Stomach (tissue), 9 donors: ENCODE measurements around the gene NYNRIN. TPM values are rescaled to one million over a fixed set of nuclear protein-coding genes. Genes with fewer than 3 reads are reported as not detected.

ENCODE experiments used
- DNase-seq, 2 donors: peaks; one replicate each; pipeline versions ENCODE4 v3.0.0 to v3.0.0-alpha.2; 2013 to 2019
- H3K27ac ChIP-seq, 5 donors: fragments of 200-600 bp in 4 of 5; sonication (generic) in 4 of 5; one replicate each; pipeline ENCODE4 v1.5.1; 2013 to 2019; ENCODE audit warnings: mild to moderate bottlenecking in 1 of 5, moderate library complexity in 1 of 5
- H3K27me3 ChIP-seq, 3 donors: fragments of 200-600 bp; sonication (generic); one replicate each; pipeline ENCODE4 v1.5.1; 2017 to 2019; ENCODE audit warnings: mixed run types in 1 of 3
- H3K36me3 ChIP-seq, 4 donors: fragments of 200-600 bp; sonication (generic); 1 replicate in 3 of 4; 2 replicates in 1 of 4; pipeline ENCODE4 v1.5.1; 2016 to 2019
- H3K4me1 ChIP-seq, 4 donors: fragments of 200-600 bp; sonication (generic); one replicate each; pipeline ENCODE4 v1.5.1; 2016 to 2019
- H3K4me3 ChIP-seq, 4 donors: fragments of 200-600 bp; sonication (generic) in 3 of 4; one replicate each; pipeline ENCODE4 v1.5.1; 2016 to 2019; ENCODE audit warnings: mild to moderate bottlenecking in 1 of 4
- H3K9me3 ChIP-seq, 4 donors: fragments of 200-600 bp; sonication (generic); one replicate each; pipeline ENCODE4 v1.5.1; 2016 to 2019
- EP300 ChIP-seq: sonication (generic); formaldehyde crosslinking; IDR thresholded peaks from one replicate; pipeline ENCODE4 v1.6.1; 2017; ENCODE audit warnings: antibody characterized with exemption
- POLR2A ChIP-seq, 4 donors: fragments of 450-650 bp; IDR thresholded peaks; one replicate each; pipeline ENCODE4 v1.6.1; 2016; ENCODE audit warnings: antibody characterized with exemption in 4 of 4, control low read depth in 2 of 4, mild to moderate bottlenecking in 1 of 4, moderate library complexity in 1 of 4
- POLR2AphosphoS5 ChIP-seq, 3 donors: sonication (generic); formaldehyde crosslinking; IDR thresholded peaks; one replicate each; pipeline ENCODE4 v1.6.1; 2016; ENCODE audit warnings: antibody characterized with exemption in 3 of 3
- WGBS, 5 donors: extraction: QIAGEN DNeasy Blood & Tissue Kit in 3 of 5; methylation state at CpG; one replicate each; pipeline versions ENCODE4 v1.1.5 to v1.1.7; 2013 to 2018; 5-methylcytosine and 5-hydroxymethylcytosine counted together
- intact Hi-C: fragments of 100-400 bp; cut with DNase I; formaldehyde crosslinking; loops from one replicate; pipeline ENCODE4 v1.15.1; 2023; ENCODE audit warnings: low total_unique reads
- polyA plus RNA-seq, 3 donors: library from polyadenylated mRNA; stranded (reverse); fragments of 200-250 nt; gene quantifications; one replicate each; pipeline ENCODE4 v1.2.3, GENCODE V29; 2013
- total RNA-seq, 5 donors: library from RNA; depleted of rRNA; stranded (reverse); fragments of >200 nt; gene quantifications; one replicate each; pipeline versions ENCODE4 v1.1.0 to v1.2.3, GENCODE V29; 2014 to 2016
- TF ChIP-seq, protein P1 (sequence below), 7 experiments: fragments of 450-650 bp in 4 of 7; fragments of 200-600 bp in 3 of 7; sonication (generic) in 3 of 7; IDR thresholded peaks; one replicate each; pipeline ENCODE4 v1.5.1; 2016 to 2019; ENCODE audit warnings: antibody characterized with exemption in 7 of 7, control low read depth in 2 of 7, mild to moderate bottlenecking in 1 of 7
- donor health status: healthy with polysubstance abuse.
- donor health status: Bipolar disorder and iron deficiency.
- donor health status: healthy.

Gene NYNRIN
- total and polyA plus RNA-seq, 8 donors, result 2.3 to 16.0 (median 4.3) TPM

GRCh38 chr14:24355009-24355408, 43.8 kb upstream of the NYNRIN start:
- intact Hi-C loops, result no loop called here
- H3K4me3 ChIP-seq, result no peak overlapping the region
- DNase-seq, result no peak
- peaks cover 0 to 11% (median 0%) of the 10 kb centered on the region in 3 donors for H3K27me3 ChIP-seq
- no peaks in the 10 kb centered on the region for H3K36me3 ChIP-seq
- peaks cover 0 to 22% (median 11%) of the 10 kb centered on the region in 4 donors for H3K4me1 ChIP-seq
- WGBS, 5 donors, result 86 to 91% (median 88%) methylated on average over 7 of the region's 7 CpGs
- no peaks in the 10 kb centered on the region for H3K9me3 ChIP-seq
- TF ChIP-seq EP300 (no peak), POLR2AphosphoS5 (IDR thresholded peaks at IDR 0.05) (no peak), POLR2A (IDR thresholded peaks at IDR 0.05) (no peak)
- TF ChIP-seq, protein P1, sequence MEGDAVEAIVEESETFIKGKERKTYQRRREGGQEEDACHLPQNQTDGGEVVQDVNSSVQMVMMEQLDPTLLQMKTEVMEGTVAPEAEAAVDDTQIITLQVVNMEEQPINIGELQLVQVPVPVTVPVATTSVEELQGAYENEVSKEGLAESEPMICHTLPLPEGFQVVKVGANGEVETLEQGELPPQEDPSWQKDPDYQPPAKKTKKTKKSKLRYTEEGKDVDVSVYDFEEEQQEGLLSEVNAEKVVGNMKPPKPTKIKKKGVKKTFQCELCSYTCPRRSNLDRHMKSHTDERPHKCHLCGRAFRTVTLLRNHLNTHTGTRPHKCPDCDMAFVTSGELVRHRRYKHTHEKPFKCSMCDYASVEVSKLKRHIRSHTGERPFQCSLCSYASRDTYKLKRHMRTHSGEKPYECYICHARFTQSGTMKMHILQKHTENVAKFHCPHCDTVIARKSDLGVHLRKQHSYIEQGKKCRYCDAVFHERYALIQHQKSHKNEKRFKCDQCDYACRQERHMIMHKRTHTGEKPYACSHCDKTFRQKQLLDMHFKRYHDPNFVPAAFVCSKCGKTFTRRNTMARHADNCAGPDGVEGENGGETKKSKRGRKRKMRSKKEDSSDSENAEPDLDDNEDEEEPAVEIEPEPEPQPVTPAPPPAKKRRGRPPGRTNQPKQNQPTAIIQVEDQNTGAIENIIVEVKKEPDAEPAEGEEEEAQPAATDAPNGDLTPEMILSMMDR (IDR thresholded peaks at IDR 0.05), result no peak
- peak overlapping the region in 1 of 5 donors; percentile 71 for H3K27ac ChIP-seq

DNA sequence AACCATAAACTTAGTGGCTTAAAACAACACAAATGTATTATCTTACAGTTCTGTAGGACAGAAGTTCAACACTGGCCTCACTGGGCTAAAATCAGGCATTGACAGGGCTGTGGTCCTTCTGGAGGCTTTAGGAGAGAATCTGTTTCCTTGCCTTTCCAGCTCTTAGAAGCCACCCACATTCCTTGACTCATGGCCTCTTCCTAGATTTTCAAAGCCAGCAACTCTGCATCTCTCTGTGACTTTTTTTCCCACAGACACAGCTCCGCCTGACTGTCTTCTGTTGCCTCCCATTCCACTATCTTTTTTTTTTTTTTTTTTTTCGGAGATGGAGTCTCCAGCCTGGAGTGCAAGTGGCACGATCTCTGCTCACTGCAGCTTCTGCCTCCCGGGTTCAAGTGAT, 42.6 kb upstream of the NYNRIN start:
- intact Hi-C loops, result no loop called here
- Histone ChIP-seq H3K9me3 (no peaks in the 10 kb centered on the region), H3K4me1 (peaks cover 0 to 22% (median 11%) of the 10 kb centered on the region in 4 donors), H3K36me3 (no peaks in the 10 kb centered on the region), H3K27ac (no peak overlapping the region), H3K27me3 (peaks cover 0 to 11% (median 0%) of the 10 kb centered on the region in 3 donors), H3K4me3 (no peak overlapping the region)
- TF ChIP-seq EP300 (no peak), POLR2AphosphoS5 (IDR thresholded peaks at IDR 0.05) (no peak), POLR2A (IDR thresholded peaks at IDR 0.05) (no peak)
- TF ChIP-seq, protein P1 (IDR thresholded peaks at IDR 0.05), result no peak
- DNase-seq, result no peak
- WGBS, 5 donors, result 88 to 97% (median 91%) methylated on average over 4 of the region's 4 CpGs

DNA sequence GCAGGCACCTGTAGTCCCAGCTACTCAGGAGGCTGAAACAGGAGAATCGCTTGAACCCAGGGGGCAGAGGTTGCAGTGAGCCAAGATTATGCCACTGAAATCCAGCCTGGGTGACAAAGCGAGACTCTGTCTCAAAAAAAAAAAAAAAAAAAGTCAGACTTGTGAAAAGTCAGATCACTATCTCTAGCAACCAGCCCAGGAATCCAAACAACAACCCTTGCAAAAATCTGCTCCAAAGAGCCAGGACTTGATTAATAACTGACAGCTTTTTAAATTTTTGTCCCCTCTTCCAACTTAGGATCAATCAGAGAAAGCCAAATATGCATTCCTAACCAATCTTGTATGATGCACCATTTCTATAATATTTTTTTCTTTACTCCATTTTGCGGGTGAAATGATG, 38.5 kb upstream of the NYNRIN start:
- no peak for TF ChIP-seq POLR2AphosphoS5 (IDR thresholded peaks at IDR 0.05)
- no peak for TF ChIP-seq POLR2A (IDR thresholded peaks at IDR 0.05)
- no peak for TF ChIP-seq EP300
- TF ChIP-seq, protein P1 (IDR thresholded peaks at IDR 0.05), result no peak
- DNase-seq, result no peak
- H3K27ac ChIP-seq, result no peak overlapping the region
- WGBS, 5 donors, result 89 to 96% (median 92%) methylated on average over 3 of the region's 3 CpGs
- no peaks in the 10 kb centered on the region for H3K9me3 ChIP-seq
- no peak overlapping the region for H3K4me3 ChIP-seq
- intact Hi-C loops, result no loop called here
- peaks cover 2 to 6% (median 6%) of the 10 kb centered on the region in 4 donors for H3K4me1 ChIP-seq
- H3K27me3 ChIP-seq, result peaks cover 0 to 6% (median 0%) of the 10 kb centered on the region in 3 donors
- no peaks in the 10 kb centered on the region for H3K36me3 ChIP-seq

- no peaks in the 10 kb centered on the region for H3K36me3 ChIP-seq
- WGBS, 5 donors, result 69 to 82% (median 79%) methylated on average over 2 of the region's 2 CpGs
- H3K27me3 ChIP-seq, result peaks cover 0 to 12% (median 0%) of the 10 kb centered on the region in 3 donors
- H3K9me3 ChIP-seq, result no peaks in the 10 kb centered on the region
- TF ChIP-seq, protein P1 (IDR thresholded peaks at IDR 0.05), result no peak
- TF ChIP-seq EP300 (no peak), POLR2AphosphoS5 (IDR thresholded peaks at IDR 0.05) (no peak), POLR2A (IDR thresholded peaks at IDR 0.05) (no peak)
- intact Hi-C loops, result no loop called here
- no peak overlapping the region for H3K27ac ChIP-seq
- no peak for DNase-seq
- H3K4me1 ChIP-seq, result peaks cover 12 to 16% (median 16%) of the 10 kb centered on the region in 4 donors
- H3K4me3 ChIP-seq, result no peak overlapping the region
These were observed 37.5 kb upstream of the NYNRIN start for GRCh38 chr14:24361326-24361725.
